Measurements from ENCODE around the gene EML3. TPM values are rescaled to one million over a fixed set of nuclear protein-coding genes. Genes with fewer than 3 reads are reported as not detected.
"Not testable (repeated sequence)": the region's sequence is repeated elsewhere in the genome, so short reads cannot be mapped to it uniquely, and the experiment has no call there.

The EML3 gene
- total RNA-seq, 1 experiment from 2014 or later, result 88.8 TPM

DNA sequence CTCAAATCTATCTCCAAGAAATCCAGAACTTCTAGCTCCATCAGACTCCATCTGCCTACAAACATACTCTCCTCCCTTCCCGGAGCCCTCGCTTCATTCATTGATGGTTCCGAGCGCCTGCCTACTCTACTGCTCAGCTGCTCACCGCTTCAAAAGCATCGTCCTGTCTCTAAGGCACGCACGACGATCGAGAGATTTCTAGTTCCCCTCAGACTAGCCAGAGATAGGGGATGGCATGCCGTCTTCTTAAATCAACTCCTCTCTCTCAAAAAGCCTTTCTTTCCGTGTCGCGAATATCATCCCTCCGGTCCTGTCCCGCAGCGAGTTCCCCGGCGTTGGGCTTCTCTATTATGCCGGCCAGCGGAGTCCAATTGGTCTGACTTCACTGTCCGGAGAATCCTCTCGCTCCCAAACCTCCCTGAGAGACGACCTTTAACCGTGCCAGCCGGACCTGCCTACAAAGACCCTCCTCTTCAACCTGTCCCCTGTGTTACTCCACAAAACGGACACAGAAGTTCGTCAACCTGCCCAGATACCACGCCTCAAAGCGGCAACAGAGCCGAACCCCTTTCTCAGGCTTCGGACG is 39.5 kb downstream of the EML3 start:
- in situ Hi-C loops (cut with HindIII; ENCODE audit: low pct_unique_long_range_greater_than_20kb, low sequenced_read_pairs) (no loop called here), intact Hi-C loops (cut with micrococcal nuclease; ENCODE audit: unreplicated experiment) (no loop called here)
- Histone ChIP-seq H3K27ac (ENCODE audit: low read length) (peak overlapping the region; percentile 99), H3K4me1 (ENCODE audit: control insufficient read depth, insufficient read depth, low read length) (peaks cover 42% of the 10 kb centered on the region), H3K36me3 (ENCODE audit: control insufficient read depth, insufficient read depth, low read length) (peaks cover 32% of the 10 kb centered on the region), H3K4me3 (ENCODE audit: low read depth in 2 of 2, low read length in 2 of 2) (peak overlapping the region; percentile 98 to 100), H3K9me3 (ENCODE audit: control insufficient read depth, insufficient read depth, low read depth, low read length) (no peaks in the 10 kb centered on the region), H3K27me3 (ENCODE audit: control insufficient read depth, insufficient read depth, low read length) (no peaks in the 10 kb centered on the region)
- ChIA-PET CTCF (interaction anchor here (1.0 kb wide), 3 partner anchors 12 to 148 kb away, joined by 4 to 7 read pairs (median 4); partner anchors contain the start of gene TUT1), POLR2A (interaction anchor here (1.0 kb wide), 3 partner anchors 18 to 26 kb away, joined by 3 to 9 read pairs (median 7); partner anchors contain the start of gene AHNAK)
- ATAC-seq (no peak), DNase-seq (ENCODE audit: low read depth, low spot score) (no peak)
- BruUV-seq (replicated peaks), result TSS peak; percentile 92
- TF ChIP-seq SIN3A (IDR thresholded peaks at IDR 0.05; ENCODE audit: borderline replicate concordance, insufficient read depth, low read depth, low read length), result no peak

DNA sequence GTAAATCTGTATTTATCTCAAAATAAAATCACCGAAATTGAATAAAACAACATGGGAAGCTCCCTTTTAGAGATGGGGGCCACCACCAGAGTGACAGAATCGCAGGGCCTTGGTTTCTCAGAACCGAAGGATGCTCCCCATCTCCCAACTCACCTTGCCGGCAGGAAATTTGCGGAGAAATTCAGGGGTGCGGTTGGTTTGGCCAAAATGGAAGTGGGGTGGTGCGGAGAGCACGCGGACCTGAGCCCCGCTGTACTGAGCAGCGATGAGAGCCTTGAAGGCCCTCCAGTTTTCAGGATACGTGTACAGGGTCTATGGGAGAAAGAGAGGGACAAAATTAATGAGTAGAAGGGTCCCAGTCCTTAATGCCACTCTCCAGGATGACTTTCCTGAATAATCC is 40.1 kb downstream of the EML3 start:
- in situ Hi-C loops (cut with HindIII; ENCODE audit: low pct_unique_long_range_greater_than_20kb, low sequenced_read_pairs), result no loop called here
- H3K36me3 ChIP-seq (ENCODE audit: control insufficient read depth, insufficient read depth, low read length), result peaks cover 32% of the 10 kb centered on the region
- no peaks in the 10 kb centered on the region for H3K27me3 ChIP-seq (ENCODE audit: control insufficient read depth, insufficient read depth, low read length)
- ChIA-PET CTCF (no interaction called here), POLR2A (no interaction called here)
- no peaks in the 10 kb centered on the region for H3K9me3 ChIP-seq (ENCODE audit: control insufficient read depth, insufficient read depth, low read depth, low read length)
- DNase-seq (ENCODE audit: low read depth, low spot score), result no peak
- ATAC-seq, result no peak
- intact Hi-C loops (cut with micrococcal nuclease; ENCODE audit: unreplicated experiment), result no loop called here
- H3K4me3 ChIP-seq (ENCODE audit: low read depth in 2 of 2, low read length in 2 of 2), result peak overlapping the region; percentile 98 to 100
- H3K27ac ChIP-seq (ENCODE audit: low read length), result peak overlapping the region; percentile 99
- H3K4me1 ChIP-seq (ENCODE audit: control insufficient read depth, insufficient read depth, low read length), result peaks cover 42% of the 10 kb centered on the region
- TF ChIP-seq POLR2AphosphoS5 (IDR thresholded peaks at IDR 0.05; ENCODE audit: low read depth, low read length) (no peak), SIN3A (IDR thresholded peaks at IDR 0.05; ENCODE audit: borderline replicate concordance, insufficient read depth, low read depth, low read length) (no peak), TCF7L2 (IDR thresholded peaks at IDR 0.05; ENCODE audit: low read depth, low read length) (no peak)
- TF ChIP-seq, protein P1, sequence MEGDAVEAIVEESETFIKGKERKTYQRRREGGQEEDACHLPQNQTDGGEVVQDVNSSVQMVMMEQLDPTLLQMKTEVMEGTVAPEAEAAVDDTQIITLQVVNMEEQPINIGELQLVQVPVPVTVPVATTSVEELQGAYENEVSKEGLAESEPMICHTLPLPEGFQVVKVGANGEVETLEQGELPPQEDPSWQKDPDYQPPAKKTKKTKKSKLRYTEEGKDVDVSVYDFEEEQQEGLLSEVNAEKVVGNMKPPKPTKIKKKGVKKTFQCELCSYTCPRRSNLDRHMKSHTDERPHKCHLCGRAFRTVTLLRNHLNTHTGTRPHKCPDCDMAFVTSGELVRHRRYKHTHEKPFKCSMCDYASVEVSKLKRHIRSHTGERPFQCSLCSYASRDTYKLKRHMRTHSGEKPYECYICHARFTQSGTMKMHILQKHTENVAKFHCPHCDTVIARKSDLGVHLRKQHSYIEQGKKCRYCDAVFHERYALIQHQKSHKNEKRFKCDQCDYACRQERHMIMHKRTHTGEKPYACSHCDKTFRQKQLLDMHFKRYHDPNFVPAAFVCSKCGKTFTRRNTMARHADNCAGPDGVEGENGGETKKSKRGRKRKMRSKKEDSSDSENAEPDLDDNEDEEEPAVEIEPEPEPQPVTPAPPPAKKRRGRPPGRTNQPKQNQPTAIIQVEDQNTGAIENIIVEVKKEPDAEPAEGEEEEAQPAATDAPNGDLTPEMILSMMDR (IDR thresholded peaks at IDR 0.05), result no peak
- TF ChIP-seq, protein P2, sequence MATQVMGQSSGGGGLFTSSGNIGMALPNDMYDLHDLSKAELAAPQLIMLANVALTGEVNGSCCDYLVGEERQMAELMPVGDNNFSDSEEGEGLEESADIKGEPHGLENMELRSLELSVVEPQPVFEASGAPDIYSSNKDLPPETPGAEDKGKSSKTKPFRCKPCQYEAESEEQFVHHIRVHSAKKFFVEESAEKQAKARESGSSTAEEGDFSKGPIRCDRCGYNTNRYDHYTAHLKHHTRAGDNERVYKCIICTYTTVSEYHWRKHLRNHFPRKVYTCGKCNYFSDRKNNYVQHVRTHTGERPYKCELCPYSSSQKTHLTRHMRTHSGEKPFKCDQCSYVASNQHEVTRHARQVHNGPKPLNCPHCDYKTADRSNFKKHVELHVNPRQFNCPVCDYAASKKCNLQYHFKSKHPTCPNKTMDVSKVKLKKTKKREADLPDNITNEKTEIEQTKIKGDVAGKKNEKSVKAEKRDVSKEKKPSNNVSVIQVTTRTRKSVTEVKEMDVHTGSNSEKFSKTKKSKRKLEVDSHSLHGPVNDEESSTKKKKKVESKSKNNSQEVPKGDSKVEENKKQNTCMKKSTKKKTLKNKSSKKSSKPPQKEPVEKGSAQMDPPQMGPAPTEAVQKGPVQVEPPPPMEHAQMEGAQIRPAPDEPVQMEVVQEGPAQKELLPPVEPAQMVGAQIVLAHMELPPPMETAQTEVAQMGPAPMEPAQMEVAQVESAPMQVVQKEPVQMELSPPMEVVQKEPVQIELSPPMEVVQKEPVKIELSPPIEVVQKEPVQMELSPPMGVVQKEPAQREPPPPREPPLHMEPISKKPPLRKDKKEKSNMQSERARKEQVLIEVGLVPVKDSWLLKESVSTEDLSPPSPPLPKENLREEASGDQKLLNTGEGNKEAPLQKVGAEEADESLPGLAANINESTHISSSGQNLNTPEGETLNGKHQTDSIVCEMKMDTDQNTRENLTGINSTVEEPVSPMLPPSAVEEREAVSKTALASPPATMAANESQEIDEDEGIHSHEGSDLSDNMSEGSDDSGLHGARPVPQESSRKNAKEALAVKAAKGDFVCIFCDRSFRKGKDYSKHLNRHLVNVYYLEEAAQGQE (IDR thresholded peaks at IDR 0.05; ENCODE audit: insufficient read depth in 1 of 2, low read depth in 2 of 2, low read length in 1 of 2), result no peak
- BruUV-seq (replicated peaks), result no TSS peak

DNA sequence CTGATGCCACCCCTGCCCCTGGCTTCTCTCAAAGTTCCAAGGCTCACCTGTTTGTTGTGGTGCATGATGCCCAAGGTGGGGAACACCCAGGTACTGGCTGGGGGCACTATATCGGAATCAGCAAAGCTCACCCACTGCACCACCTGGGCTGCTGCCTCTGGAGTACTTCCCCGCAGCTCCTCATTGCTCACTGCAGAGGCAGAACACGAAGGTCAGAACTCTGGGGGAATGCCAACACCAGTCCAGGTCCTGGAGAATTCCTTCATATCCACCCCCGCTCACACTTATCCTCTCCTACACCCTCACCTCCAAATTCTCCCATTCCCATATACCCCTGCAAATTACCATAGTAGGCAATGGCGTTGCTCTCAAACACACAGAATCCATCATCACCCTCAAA is 41.1 kb downstream of the EML3 start:
- Histone ChIP-seq H3K36me3 (ENCODE audit: control insufficient read depth, insufficient read depth, low read length) (peaks cover 36% of the 10 kb centered on the region), H3K4me3 (ENCODE audit: low read depth in 2 of 2, low read length in 2 of 2) (peak overlapping the region in 1 of 2 experiments; percentile 100; a peak in 1 of 4 replicates), H3K4me1 (ENCODE audit: control insufficient read depth, insufficient read depth, low read length) (peaks cover 42% of the 10 kb centered on the region), H3K27ac (ENCODE audit: low read length) (peak overlapping the region; percentile 99)
- DNase-seq (ENCODE audit: low read depth, low spot score); ATAC-seq; in situ Hi-C loops (cut with HindIII; ENCODE audit: low pct_unique_long_range_greater_than_20kb, low sequenced_read_pairs); POLR2A ChIA-PET; CTCF ChIA-PET; H3K27me3 ChIP-seq (ENCODE audit: control insufficient read depth, insufficient read depth, low read length); intact Hi-C loops (cut with micrococcal nuclease; ENCODE audit: unreplicated experiment); BruUV-seq (replicated peaks); H3K9me3 ChIP-seq (ENCODE audit: control insufficient read depth, insufficient read depth, low read depth, low read length): not testable (repeated sequence)

DNA sequence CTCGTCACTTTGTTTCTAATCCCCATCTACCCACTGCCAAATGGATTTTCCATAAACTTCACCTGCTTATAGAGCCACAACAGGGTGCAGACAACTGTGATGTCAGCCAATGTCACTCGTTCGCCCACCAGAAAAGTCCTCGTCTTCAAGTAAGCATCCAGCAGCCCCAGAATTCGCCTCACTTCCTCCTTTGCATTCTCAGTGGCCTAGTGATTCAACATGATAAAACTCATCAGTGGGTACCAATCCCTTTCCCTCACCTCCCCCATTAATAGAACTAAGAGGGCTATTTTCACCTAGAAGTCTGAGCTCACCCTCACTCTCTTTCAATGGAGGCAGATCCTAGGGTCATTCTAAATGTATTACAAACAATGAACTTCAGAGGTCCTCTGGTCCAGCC is 41.7 kb downstream of the EML3 start:
- H3K27me3 ChIP-seq (ENCODE audit: control insufficient read depth, insufficient read depth, low read length); intact Hi-C loops (cut with micrococcal nuclease; ENCODE audit: unreplicated experiment); BruUV-seq (replicated peaks); H3K9me3 ChIP-seq (ENCODE audit: control insufficient read depth, insufficient read depth, low read depth, low read length); ATAC-seq; H3K4me3 ChIP-seq (ENCODE audit: low read depth in 2 of 2, low read length in 2 of 2); DNase-seq (ENCODE audit: low read depth, low spot score); in situ Hi-C loops (cut with HindIII; ENCODE audit: low pct_unique_long_range_greater_than_20kb, low sequenced_read_pairs); CTCF ChIA-PET: not testable (repeated sequence)
- H3K36me3 ChIP-seq (ENCODE audit: control insufficient read depth, insufficient read depth, low read length), result peaks cover 42% of the 10 kb centered on the region
- peaks cover 42% of the 10 kb centered on the region for H3K4me1 ChIP-seq (ENCODE audit: control insufficient read depth, insufficient read depth, low read length)
- H3K27ac ChIP-seq (ENCODE audit: low read length), result peak overlapping the region; percentile 99; the same call in 1 of the 2 replicates
- POLR2A ChIA-PET, result interaction anchor here (0.6 to 1.1 kb wide), 2 partner anchors 12 to 18 kb away, joined by 4 read pairs; no protein-coding TSS in a partner anchor
